ENCODE data around the gene SYNM. TPM values are rescaled to one million over a fixed set of nuclear protein-coding genes. Genes with fewer than 3 reads are reported as not detected.

Gene SYNM
- total RNA-seq, 1 experiment from 2014 or later: 9.9 TPM

GRCh38 chr15:99158626-99159412 lies 53.9 kb downstream of the SYNM start:
- ATAC-seq (no peak), DNase-seq (no peak)
- CTCF ChIA-PET: no interaction called here
- H4K20me1 ChIP-seq (ENCODE audit: low read length): no peaks in the 10 kb centered on the region
- no peaks in the 10 kb centered on the region for H3K9me3 ChIP-seq (ENCODE audit: low read length)
- intact Hi-C loops (cut with micrococcal nuclease): no loop called here
- peaks cover 5% of the 10 kb centered on the region; the same call in 1 of the 2 replicates for H3K36me3 ChIP-seq (ENCODE audit: low read depth, low read length)
- H2AFZ ChIP-seq (ENCODE audit: low read length): no peak overlapping the region
- H3K4me3 ChIP-seq (ENCODE audit: low read length): no peak overlapping the region
- no peaks in the 10 kb centered on the region for H3K27me3 ChIP-seq (ENCODE audit: low read length)
- H3F3A ChIP-seq (ENCODE audit: low read length, unreplicated experiment): no peaks in the 10 kb centered on the region
- H3K9me2 ChIP-seq (replicated peaks; ENCODE audit: low read length): no peaks in the 10 kb centered on the region
- POLR2A ChIA-PET (ENCODE audit: unreplicated experiment): no interaction called here
- peaks cover 22% of the 10 kb centered on the region for H3K4me1 ChIP-seq (ENCODE audit: insufficient read depth, low read length)
- no peak overlapping the region for H3K27ac ChIP-seq (ENCODE audit: low read length)
- no TSS peak for BruUV-seq (replicated peaks)
- TF ChIP-seq EZH2 (IDR thresholded peaks at IDR 0.05; ENCODE audit: low read length, unreplicated experiment): no peak
- no peak for TF ChIP-seq CTCF (conservative IDR thresholded peaks at IDR 0.05; ENCODE audit: low read depth, low read length)
- TF ChIP-seq EZH2phosphoT487 (IDR thresholded peaks at IDR 0.05; ENCODE audit: borderline replicate concordance, low read length): no peak
- no peaks in the 10 kb centered on the region for H3K79me2 ChIP-seq (ENCODE audit: low read length)
- no peak overlapping the region for H3K9ac ChIP-seq (ENCODE audit: low read length)
- no peak overlapping the region for H3K4me2 ChIP-seq (ENCODE audit: low read length)

- ATAC-seq (no peak), DNase-seq (no peak)
- intact Hi-C loops (cut with micrococcal nuclease): no loop called here
These were observed 58.6 kb downstream of the SYNM start for GRCh38 chr15:99163271-99164062.

More at GRCh38 chr15:99163271-99164062, 58.6 kb downstream of the SYNM start:
- ChIA-PET POLR2A (ENCODE audit: unreplicated experiment) (no interaction called here), CTCF (no interaction called here)
- no peak overlapping the region for H2AFZ ChIP-seq (ENCODE audit: low read length)
- H3K9ac ChIP-seq (ENCODE audit: low read length): no peak overlapping the region
- H3K27ac ChIP-seq (ENCODE audit: low read length): no peak overlapping the region
- no peaks in the 10 kb centered on the region for H3K9me2 ChIP-seq (replicated peaks; ENCODE audit: low read length)
- no peak overlapping the region for H3K4me3 ChIP-seq (ENCODE audit: low read length)
- H3K27me3 ChIP-seq (ENCODE audit: low read length): no peaks in the 10 kb centered on the region
- H3K4me1 ChIP-seq (ENCODE audit: insufficient read depth, low read length): no peaks in the 10 kb centered on the region
- H3K79me2 ChIP-seq (ENCODE audit: low read length): no peaks in the 10 kb centered on the region
- no peaks in the 10 kb centered on the region for H4K20me1 ChIP-seq (ENCODE audit: low read length)
- BruUV-seq (replicated peaks): no TSS peak
- no peaks in the 10 kb centered on the region for H3K9me3 ChIP-seq (ENCODE audit: low read length)
- H3F3A ChIP-seq (ENCODE audit: low read length, unreplicated experiment): no peaks in the 10 kb centered on the region
- TF ChIP-seq EZH2phosphoT487 (IDR thresholded peaks at IDR 0.05; ENCODE audit: borderline replicate concordance, low read length) (no peak), EZH2 (IDR thresholded peaks at IDR 0.05; ENCODE audit: low read length, unreplicated experiment) (no peak), CTCF (conservative IDR thresholded peaks at IDR 0.05; ENCODE audit: low read depth, low read length) (no peak)
- no peak overlapping the region for H3K4me2 ChIP-seq (ENCODE audit: low read length)
- H3K36me3 ChIP-seq (ENCODE audit: low read depth, low read length): peaks cover 5% of the 10 kb centered on the region; the same call in 1 of the 2 replicates
